BJ (cell line): ENCODE measurements around the gene LAMA1. TPM values are rescaled to one million over a fixed set of nuclear protein-coding genes. Genes with fewer than 3 reads are reported as not detected.

Experiments used
- CTCF ChIA-PET: fragments of 350-600 bp; formaldehyde crosslinking; extraction: SDS; loops from one replicate; lab custom pipeline; 2021; ENCODE audit warnings: antibody characterized with exemption, inconsistent platforms; lab: Yijun Ruan, JAX
- POLR2A ChIA-PET: fragments of 300-600 bp; sonication (Branson Sonifier 250); formaldehyde crosslinking; extraction: SDS; loops from one replicate; lab custom pipeline; 2021; ENCODE audit warnings: antibody characterized with exemption; lab: Charles Lee
- DNase-seq: peaks from one replicate; pipeline ENCODE4 v3.0.0-alpha.2; 2011; ENCODE audit warnings: low read depth
- H3K27me3 ChIP-seq: 2 replicates; pipeline ENCODE4 v1.6.0; 2011; ENCODE audit warnings: low read length; ENCODE audit not compliant: control insufficient read depth, insufficient read depth
- H3K36me3 ChIP-seq: 2 replicates; pipeline ENCODE4 v1.5.1; 2011; ENCODE audit warnings: low read length; ENCODE audit not compliant: control insufficient read depth, insufficient read depth
- H3K4me3 ChIP-seq: 2 replicates; pipeline ENCODE4 v1.5.1; 2011; ENCODE audit warnings: low read depth, mild to moderate bottlenecking, control low read depth, low read length
- polyA plus RNA-seq: library from polyadenylated mRNA; depleted of rRNA; stranded (reverse); fragments of >200 nt; gene quantifications from 2 replicates; pipeline ENCODE4 v1.2.3, GENCODE V29; 2011
- TF ChIP-seq, protein P1 (sequence below): IDR thresholded peaks from 2 replicates; pipeline ENCODE4 v1.5.1; 2011; ENCODE audit warnings: low read depth, mild to moderate bottlenecking, control low read depth, inconsistent platforms, low read length, moderate library complexity; ENCODE audit not compliant: insufficient read depth

LAMA1 gene
- polyA plus RNA-seq, 1 experiment = 3.4 TPM

DNA sequence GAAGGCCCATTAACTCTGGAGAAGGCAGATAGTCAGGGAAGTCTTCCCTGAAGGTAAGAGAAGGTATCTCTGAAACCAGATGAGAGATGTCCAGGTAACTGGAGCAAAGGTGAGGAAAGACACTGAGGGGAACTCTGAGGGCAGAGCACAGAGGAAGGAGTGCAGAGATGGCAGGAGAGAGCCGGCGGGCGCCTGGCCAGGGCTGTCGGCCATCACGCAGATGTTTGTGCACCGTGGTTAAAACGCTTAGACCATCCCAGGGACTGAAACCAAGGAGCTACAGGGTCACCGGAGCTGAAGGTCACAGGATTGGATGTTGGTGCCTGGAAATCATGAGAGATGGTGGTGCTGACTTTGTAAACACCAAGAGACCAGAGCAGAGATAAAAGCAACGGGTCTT lies 55.4 kb downstream of the LAMA1 start:
- POLR2A ChIA-PET = no interaction called here
- CTCF ChIA-PET = interaction anchor here (1.4 kb wide), 1 partner anchor 19 kb away, joined by 3 read pairs; no protein-coding TSS in a partner anchor
- no peak overlapping the region for H3K4me3 ChIP-seq
- H3K27me3 ChIP-seq = peaks cover 1% of the 10 kb centered on the region; the same call in 1 of the 2 replicates
- DNase-seq = no peak
- no peaks in the 10 kb centered on the region for H3K36me3 ChIP-seq
- TF ChIP-seq, protein P1, sequence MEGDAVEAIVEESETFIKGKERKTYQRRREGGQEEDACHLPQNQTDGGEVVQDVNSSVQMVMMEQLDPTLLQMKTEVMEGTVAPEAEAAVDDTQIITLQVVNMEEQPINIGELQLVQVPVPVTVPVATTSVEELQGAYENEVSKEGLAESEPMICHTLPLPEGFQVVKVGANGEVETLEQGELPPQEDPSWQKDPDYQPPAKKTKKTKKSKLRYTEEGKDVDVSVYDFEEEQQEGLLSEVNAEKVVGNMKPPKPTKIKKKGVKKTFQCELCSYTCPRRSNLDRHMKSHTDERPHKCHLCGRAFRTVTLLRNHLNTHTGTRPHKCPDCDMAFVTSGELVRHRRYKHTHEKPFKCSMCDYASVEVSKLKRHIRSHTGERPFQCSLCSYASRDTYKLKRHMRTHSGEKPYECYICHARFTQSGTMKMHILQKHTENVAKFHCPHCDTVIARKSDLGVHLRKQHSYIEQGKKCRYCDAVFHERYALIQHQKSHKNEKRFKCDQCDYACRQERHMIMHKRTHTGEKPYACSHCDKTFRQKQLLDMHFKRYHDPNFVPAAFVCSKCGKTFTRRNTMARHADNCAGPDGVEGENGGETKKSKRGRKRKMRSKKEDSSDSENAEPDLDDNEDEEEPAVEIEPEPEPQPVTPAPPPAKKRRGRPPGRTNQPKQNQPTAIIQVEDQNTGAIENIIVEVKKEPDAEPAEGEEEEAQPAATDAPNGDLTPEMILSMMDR = no peak

DNA sequence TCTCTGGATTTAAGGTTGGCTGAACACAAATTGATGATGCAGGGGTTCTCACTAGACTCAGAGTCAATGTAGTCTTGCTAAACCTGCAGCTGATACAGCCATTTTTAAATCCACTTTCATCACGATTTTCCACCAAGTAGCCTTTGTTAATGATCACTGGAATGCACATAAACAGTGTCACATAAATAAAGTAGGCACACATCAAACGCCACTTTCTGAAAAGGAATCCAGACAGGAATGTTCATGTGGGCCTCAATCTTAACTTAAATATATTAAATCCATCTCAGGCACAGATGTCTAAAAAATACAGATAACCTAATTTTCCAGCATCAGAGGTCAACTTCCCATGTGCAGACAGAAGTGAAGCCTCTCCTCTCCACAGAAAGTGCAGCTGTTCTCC lies 58.3 kb downstream of the LAMA1 start:
- ChIA-PET CTCF (no interaction called here), POLR2A (no interaction called here)
- H3K27me3 ChIP-seq = peaks cover 1% of the 10 kb centered on the region; the same call in 1 of the 2 replicates
- TF ChIP-seq, protein P1 = no peak
- no peak for DNase-seq
- H3K4me3 ChIP-seq = no peak overlapping the region
- no peaks in the 10 kb centered on the region for H3K36me3 ChIP-seq

DNA sequence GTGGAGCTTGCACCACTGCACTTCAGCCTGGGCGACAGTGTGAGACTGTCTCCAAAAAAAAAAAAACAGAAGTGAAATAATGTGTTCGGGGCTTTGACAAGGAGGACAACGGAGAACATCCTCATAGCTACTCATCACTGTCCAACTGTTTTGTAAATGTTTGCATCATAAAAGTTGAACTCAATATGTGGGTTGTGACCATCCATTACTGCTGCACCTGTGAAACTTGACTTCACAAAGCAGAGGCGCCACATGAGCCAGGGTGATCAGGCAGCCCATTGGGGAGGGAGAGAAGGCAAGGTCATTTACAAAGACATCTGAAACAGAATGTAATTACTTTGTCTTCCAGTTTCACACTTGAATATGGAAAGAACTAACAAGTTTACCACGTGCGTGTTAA lies 61.6 kb downstream of the LAMA1 start:
- H3K27me3 ChIP-seq = peaks cover 2% of the 10 kb centered on the region; the same call in 1 of the 2 replicates
- H3K36me3 ChIP-seq = no peaks in the 10 kb centered on the region
- CTCF ChIA-PET = no interaction called here
- TF ChIP-seq, protein P1 = no peak
- H3K4me3 ChIP-seq = no peak overlapping the region
- POLR2A ChIA-PET = no interaction called here
- no peak for DNase-seq

DNA sequence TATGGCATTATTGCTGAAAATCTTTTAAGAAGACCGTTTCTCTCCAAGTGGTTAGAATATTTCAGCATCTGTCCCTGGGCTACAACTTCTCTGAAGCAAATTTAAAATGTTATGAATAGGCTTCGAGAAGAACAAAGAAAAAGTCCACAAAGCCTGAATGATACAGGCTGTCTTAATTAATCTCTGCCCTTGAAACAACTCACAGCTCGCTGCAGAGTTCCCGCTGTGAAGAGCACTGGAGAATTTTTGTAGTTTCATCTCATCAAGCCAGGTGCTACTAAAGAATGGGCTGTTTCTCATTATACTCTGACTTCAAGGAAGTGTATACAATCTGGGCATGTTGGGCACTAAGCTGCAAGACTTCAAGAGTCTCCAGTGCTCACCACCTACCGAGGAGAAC lies 67.6 kb downstream of the LAMA1 start:
- Histone ChIP-seq H3K36me3 (no peaks in the 10 kb centered on the region), H3K4me3 (no peak overlapping the region), H3K27me3 (peaks cover 2% of the 10 kb centered on the region; the same call in 1 of the 2 replicates)
- ChIA-PET POLR2A (no interaction called here), CTCF (no interaction called here)
- no peak for DNase-seq
- TF ChIP-seq, protein P1 = no peak

DNA sequence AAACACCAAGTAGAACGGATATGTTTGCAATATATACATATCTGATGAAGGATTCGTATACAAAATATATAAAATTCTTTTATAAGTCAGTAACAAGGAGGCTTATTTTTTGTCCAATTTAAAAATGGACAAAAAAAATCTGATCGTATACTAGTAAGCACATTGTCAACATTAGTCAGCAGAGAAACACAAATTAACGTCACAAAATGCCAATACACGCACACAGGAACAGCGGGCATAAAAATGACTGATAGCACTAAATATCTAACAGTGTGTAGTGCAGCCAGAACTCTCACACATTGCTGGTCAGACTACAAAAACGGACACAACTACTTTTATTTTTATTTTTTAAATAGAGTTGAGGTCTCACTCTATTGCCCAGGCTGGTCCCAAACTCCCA lies 69.5 kb downstream of the LAMA1 start:
- TF ChIP-seq, protein P1 = no peak
- POLR2A ChIA-PET = no interaction called here
- CTCF ChIA-PET = interaction anchor here (1.7 kb wide), 1 partner anchor 10 kb away, joined by 4 read pairs; no protein-coding TSS in a partner anchor
- H3K4me3 ChIP-seq = no peak overlapping the region
- DNase-seq = no peak
- H3K36me3 ChIP-seq = no peaks in the 10 kb centered on the region
- no peaks in the 10 kb centered on the region; the same call in 1 of the 2 replicates for H3K27me3 ChIP-seq
